Measurements from ENCODE around the gene KRTAP4-8.
"Not testable (repeated sequence)": the region's sequence is repeated elsewhere in the genome, so short reads cannot be mapped to it uniquely, and the experiment has no call there.

Gene KRTAP4-8

GRCh38 chr17:41064301-41064700 is 33.6 kb downstream of the KRTAP4-8 start:
- DNase-seq = no peak

DNA sequence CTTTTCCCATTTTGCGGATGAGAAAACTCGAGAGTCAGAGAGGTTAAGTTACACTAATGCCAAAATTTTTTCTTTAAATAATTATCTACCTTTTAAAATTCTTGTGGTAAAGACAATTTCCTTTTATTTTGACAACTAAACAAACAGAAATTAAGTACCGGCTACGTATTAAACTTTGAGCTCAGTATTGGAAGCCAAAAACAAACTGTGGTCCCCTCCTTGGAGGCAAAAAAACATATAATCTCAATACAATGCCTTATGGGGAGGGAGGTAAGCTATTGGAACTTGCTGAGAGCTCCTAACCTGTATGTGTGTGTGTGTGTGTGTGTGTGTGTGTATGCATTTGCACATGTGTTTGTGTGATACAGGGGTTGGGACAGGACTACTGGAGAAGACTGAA is 34.5 kb downstream of the KRTAP4-8 start:
- no peak for DNase-seq

DNA sequence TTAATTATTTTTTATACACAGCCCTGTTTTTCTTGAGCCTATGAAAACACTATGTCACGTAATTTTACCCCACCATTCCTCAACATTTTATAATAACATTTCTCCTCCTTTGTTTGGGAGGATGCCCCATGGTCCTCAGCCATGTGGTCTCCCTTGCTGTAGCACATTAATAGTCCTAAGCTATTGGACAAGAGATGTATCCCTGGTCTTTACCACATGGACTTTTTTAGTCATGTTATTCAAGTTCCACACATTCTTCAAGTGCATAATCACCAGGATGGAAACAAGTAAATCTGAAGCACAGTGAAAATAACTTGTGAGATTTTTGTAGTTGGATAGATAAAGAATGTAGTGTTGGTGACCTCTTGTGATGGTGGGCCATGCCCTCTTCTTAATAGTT is 36.0 kb downstream of the KRTAP4-8 start:
- DNase-seq = no peak

DNA sequence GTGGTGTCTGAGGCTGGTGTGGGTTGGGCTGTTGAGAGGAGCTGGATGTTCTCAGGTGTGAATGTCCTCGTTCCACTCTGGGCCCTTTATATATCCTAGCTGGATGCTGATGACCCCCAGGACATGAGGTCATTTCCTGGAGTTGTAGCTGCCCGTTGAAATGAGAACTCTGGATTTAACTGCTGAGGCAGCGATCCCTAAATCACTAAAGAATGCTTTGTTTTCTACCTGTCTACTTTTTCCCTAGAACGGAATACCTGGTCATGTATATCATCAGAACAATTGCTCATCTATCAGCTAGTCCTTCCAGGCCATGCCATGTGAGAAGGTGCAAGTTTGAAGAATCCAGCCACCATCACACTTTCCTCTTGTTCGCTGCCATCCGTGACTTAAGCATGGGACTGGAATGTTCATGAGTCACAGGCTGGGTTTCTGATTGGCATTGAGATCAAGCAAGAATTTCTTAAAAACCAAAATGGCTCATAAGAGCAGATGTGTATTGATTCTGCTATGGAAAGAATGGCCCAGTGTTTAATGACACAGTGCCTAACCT is 37.8 kb downstream of the KRTAP4-8 start, which contains the start of gene KRTAP2-3:
Gene KRTAP2-3, minus strand, starts transcription at position 63 of the 553 bp plus-strand sequence. CDS start 64 bp downstream, outside the sequence.
- no peak for DNase-seq

DNA sequence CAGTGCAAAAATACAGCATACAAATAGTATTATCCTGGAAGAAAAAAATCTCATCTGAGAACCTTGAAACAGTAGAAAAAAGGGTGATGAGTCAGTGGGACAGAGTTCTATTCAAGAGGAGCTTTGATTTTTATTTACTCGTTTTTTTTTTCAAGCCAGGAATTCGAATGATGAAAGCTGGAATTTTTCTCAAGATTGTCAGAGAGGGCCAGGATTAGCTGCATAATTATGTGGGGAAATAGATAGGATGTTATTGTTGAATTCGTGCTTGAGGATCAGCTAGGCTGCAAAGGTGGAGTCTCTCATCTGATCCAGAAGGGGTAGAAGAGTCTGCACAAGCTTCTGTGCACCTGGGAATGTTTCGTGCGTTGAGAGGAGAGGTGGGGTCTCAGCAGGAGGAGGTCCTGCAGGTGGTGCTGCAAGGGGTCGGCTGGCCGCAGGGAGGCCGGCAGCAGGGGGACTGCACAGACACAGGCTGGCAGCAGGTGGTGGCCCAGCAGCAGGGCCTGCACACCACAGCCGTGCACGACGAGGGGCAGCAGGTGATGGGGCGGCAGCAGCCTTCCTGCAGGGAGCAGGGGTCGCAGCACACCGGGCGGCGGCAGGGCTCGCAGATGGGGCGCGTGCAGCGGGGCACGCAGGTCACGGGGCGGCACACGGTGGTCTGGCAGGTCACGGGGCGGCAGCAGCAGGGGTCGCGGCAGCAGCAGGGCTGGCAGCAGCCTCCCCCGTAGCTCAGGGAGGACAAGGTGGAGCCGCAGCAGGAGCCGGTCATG is 38.5 kb downstream of the KRTAP4-8 start:
- not testable (repeated sequence) for DNase-seq

GRCh38 chr17:41058741-41059140 is 39.2 kb downstream of the KRTAP4-8 start:
- DNase-seq = no peak

DNA sequence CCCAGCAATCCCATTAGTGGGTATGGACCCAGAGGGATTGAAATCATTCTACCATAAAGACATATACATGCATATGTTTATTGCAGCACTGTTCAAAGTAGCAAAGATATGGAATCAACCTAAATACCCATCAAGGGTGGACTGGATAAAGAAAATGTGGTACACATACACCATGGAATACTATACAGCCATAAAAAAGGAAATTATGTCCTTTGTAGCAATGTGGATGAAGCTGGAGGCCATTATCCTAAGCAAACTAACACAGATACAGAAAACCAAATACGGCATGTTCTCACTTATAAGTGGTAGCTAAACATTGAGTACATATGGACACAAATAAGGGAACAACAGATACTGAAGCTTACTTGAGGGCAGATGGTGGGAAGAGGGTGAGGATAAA is 40.4 kb downstream of the KRTAP4-8 start:
- DNase-seq = no peak

DNA sequence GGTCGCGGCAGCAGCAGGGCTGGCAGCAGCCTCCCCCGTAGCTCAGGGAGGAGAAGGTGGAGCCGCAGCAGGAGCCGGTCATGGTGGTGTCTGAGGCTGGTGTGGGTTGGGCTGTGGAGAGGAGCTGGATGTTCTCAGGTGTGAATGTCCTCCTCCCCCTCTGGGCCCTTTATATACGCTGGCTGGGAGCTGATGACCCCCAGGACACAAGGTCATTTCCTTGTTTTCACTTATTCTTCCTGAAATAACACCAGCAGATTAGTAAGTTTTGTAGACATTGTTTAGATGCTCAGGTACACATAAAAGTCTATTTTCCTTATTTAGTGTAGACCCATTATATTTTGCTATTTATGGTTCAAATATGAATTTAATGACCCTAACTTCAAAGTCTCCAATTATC is 42.8 kb downstream of the KRTAP4-8 start, which contains the start of gene KRTAP2-2:
Gene KRTAP2-2, minus strand, starts transcription at position 101 of the 400 bp plus-strand sequence. Its CDS starts 19 bp downstream, at position 82.
- DNase-seq = not testable (repeated sequence)

- DNase-seq = not testable (repeated sequence)
Observed at GRCh38 chr17:41054556-41054955, 43.4 kb downstream of the KRTAP4-8 start.

- DNase-seq = no peak
Observed at GRCh38 chr17:41054025-41054424, 43.9 kb downstream of the KRTAP4-8 start.

- DNase-seq = no peak
Observed at GRCh38 chr17:41052566-41052965, 45.4 kb downstream of the KRTAP4-8 start.

DNA sequence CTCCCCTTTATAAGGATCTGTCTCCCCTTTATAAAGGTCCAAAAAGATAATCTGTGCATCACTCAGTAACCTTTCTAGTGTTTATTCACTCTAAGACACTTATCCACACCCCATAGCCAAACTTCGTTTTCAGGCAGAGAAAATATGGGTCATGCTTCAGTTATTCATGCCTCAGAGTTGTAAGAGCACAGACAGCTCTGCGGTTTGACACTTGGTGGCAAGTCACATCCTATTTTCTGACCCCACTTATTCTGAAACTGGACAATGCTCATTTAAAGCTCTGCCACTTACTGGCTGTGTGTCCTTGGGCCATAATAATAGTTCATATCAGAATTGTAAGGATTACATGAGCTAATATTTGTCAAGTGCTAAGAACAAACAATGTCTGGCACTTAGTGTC is 48.8 kb downstream of the KRTAP4-8 start:
- no peak for DNase-seq

DNA sequence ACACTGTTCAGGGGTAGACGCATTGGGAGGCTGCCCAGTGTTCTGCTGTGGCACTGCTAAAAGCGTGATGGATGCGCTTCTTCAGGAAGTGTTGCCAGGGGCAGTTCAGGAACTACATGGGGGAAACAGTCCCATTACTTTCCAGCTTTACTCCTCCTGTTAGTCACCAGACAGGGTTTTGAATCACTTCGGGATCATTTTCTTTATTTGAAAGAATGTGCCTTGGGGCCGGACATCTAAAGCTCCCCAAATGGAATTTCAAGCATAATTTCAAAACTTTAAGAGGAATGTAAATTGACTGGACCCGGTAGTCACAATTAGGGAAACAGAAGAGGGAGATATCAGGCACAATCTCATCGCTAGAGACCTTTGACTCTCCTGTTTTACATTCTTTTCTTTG is 49.5 kb downstream of the KRTAP4-8 start:
- no peak for DNase-seq

Measured in bone marrow (tissue), 2 donors.